Bronchial epithelial cell (primary cell): ENCODE results near the gene ENAM. TPM values are rescaled to one million over a fixed set of nuclear protein-coding genes. Genes with fewer than 3 reads are reported as not detected.

Source experiments
- DNase-seq: peaks from one replicate; pipeline ENCODE4 v3.0.0-alpha.2; 2010; ENCODE audit warnings: low read depth
- FAIRE-seq: peaks from 2 replicates; lab custom pipeline; 2011; peaks lifted over from hg19 to GRCh38; lab: Jason Lieb, UNC
- H3K27me3 ChIP-seq: 2 replicates; pipeline ENCODE4 v1.5.1; 2011; ENCODE audit warnings: low read length; ENCODE audit not compliant: control insufficient read depth, insufficient read depth
- H3K36me3 ChIP-seq: 2 replicates; pipeline ENCODE4 v1.5.1; 2011; ENCODE audit warnings: low read length; ENCODE audit not compliant: control insufficient read depth, insufficient read depth
- H3K4me3 ChIP-seq: 2 replicates; pipeline ENCODE4 v1.5.1; 2011; ENCODE audit warnings: mild to moderate bottlenecking, low read depth, low read length, control low read depth
- CTCF ChIP-seq: IDR thresholded peaks from 2 replicates; pipeline ENCODE4 v1.5.1; 2011; ENCODE audit warnings: mild to moderate bottlenecking, moderate library complexity, low read length, control low read depth, inconsistent platforms; ENCODE audit not compliant: insufficient read depth, severe bottlenecking
- total RNA-seq: library from RNA; depleted of rRNA; stranded (reverse); fragments of >200 nt; gene quantifications from 2 replicates; pipeline ENCODE4 v1.2.1, GENCODE V29; 2014

Gene ENAM
- total RNA-seq, 1 donor from 2014 or later = not detected

GRCh38 chr4:70603856-70604255 is 24.7 kb upstream of the ENAM start:
- DNase-seq = peak; percentile 22
- no peaks in the 10 kb centered on the region for H3K36me3 ChIP-seq
- TF ChIP-seq CTCF = no peak
- no peak overlapping the region for H3K4me3 ChIP-seq
- H3K27me3 ChIP-seq = no peaks in the 10 kb centered on the region
- FAIRE-seq = no peak

- no peaks in the 10 kb centered on the region for H3K27me3 ChIP-seq
- TF ChIP-seq CTCF = no peak
- no peaks in the 10 kb centered on the region for H3K36me3 ChIP-seq
- H3K4me3 ChIP-seq = no peak overlapping the region
- FAIRE-seq (no peak), DNase-seq (no peak)
Measured at GRCh38 chr4:70606459-70606858, 22.1 kb upstream of the ENAM start.

GRCh38 chr4:70607334-70607853 is 21.1 kb upstream of the ENAM start:
- FAIRE-seq (no peak), DNase-seq (no peak)
- Histone ChIP-seq H3K36me3 (no peaks in the 10 kb centered on the region), H3K4me3 (no peak overlapping the region), H3K27me3 (no peaks in the 10 kb centered on the region)
- TF ChIP-seq CTCF = no peak

GRCh38 chr4:70608324-70608723 is 20.2 kb upstream of the ENAM start:
- Histone ChIP-seq H3K36me3 (no peaks in the 10 kb centered on the region), H3K4me3 (no peak overlapping the region), H3K27me3 (peaks cover 2% of the 10 kb centered on the region)
- TF ChIP-seq CTCF = no peak
- no peak for FAIRE-seq
- DNase-seq = no peak

GRCh38 chr4:70613306-70614183 is 15.0 kb upstream of the ENAM start:
- no peak for FAIRE-seq
- Histone ChIP-seq H3K4me3 (no peak overlapping the region), H3K27me3 (peaks cover 3% of the 10 kb centered on the region), H3K36me3 (no peaks in the 10 kb centered on the region)
- no peak for DNase-seq
- no peak for TF ChIP-seq CTCF
